GM21825 (cell line): ENCODE data around the gene OXER1.

Experiments used
- ATAC-seq: cut with Tn5 transposase; IDR thresholded peaks from one replicate; pipeline ENCODE4 v1.9.1; 2021; ENCODE audit warnings: mild to moderate bottlenecking, moderate library complexity; ENCODE audit not compliant: unreplicated experiment

The OXER1 gene

DNA sequence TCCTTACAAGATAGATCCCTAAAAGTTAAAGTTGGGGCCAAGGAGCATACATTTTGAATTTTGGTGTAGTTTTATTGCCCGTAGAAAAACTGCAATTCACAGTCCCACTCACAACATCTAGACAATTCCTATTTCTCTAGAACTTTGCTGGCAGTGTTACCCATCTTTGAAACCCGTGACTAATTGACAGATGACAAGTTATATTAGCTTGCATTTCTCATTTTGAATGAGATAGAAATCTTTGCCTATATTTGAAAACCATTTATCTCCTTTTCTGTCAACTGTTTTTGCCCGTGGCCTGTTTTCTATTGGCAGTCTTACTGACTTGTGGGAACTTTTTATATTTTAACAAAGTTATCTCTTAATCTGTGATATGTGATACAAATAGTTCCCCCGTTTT lies 50.0 kb downstream of the OXER1 start:
- no peak for ATAC-seq

DNA sequence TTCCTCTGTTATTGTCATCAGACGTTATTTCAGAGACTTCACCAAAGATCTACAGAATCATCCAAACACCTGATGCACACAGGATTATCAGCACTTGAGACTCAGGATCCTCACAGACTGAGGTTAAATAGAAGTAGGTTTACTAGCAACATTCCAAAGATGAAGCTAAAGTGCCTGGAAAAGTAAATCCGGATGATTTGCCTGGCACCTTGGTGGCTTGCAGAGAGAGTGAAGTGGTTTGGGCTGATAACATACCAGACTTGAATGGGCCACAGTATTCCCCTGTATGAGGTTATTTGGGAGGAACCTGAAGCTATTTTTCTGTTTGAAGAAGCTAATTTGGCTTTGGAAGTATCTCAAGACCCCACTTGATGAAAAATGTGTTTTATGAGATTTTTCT lies 51.0 kb downstream of the OXER1 start:
- no peak for ATAC-seq
